ENCODE results near the gene RPS27L.
A peak's percentile ranks its signal among the peaks of the same experiment; 100 is the strongest.
"Not testable (repeated sequence)": the region's sequence is repeated elsewhere in the genome, so short reads cannot be mapped to it uniquely, and the experiment has no call there.

RPS27L gene

DNA sequence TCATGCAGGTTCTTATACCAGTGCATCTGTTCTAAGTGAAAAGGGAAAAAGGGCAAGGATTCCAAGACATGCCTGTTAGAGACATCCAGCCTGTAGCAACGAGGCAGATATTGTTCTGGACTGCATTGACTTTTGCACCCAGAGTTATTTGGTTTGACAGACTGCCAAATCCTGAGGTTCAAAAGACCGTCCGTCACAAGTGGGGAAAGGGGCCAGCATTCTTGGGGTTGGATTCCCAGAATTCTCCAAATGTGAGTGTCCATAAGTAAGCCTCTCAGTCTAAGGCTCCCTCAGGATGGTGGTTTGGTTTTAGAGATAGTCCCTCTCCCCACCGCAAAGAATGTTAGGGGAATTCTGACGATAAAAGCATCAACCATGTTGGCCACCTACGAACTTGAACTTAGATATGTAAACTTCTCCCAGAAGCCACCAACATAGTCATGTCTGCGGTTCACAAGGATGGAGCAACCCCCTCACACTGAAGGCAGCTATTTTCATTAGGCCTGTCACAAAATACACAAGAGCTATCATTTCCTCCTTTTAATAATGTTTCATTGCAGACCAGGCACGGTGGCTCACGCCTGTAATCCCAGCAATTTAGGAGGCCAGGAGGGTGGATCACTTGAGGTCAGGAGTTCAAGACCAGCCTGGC, 49.3 kb downstream of the RPS27L start:
- DNase-seq (ENCODE audit: low read depth), result peak; percentile 100
- no peak overlapping the region for H3K4me3 ChIP-seq (ENCODE audit: control insufficient read depth, low read depth, low read length)

GRCh38 chr15:63105354-63105753, 51.9 kb downstream of the RPS27L start:
- not testable (repeated sequence) for DNase-seq (ENCODE audit: low read depth); H3K4me3 ChIP-seq (ENCODE audit: control insufficient read depth, low read depth, low read length)

More for the DNA sequence above, 49.3 kb downstream of the RPS27L start:
- TF ChIP-seq, protein P1, sequence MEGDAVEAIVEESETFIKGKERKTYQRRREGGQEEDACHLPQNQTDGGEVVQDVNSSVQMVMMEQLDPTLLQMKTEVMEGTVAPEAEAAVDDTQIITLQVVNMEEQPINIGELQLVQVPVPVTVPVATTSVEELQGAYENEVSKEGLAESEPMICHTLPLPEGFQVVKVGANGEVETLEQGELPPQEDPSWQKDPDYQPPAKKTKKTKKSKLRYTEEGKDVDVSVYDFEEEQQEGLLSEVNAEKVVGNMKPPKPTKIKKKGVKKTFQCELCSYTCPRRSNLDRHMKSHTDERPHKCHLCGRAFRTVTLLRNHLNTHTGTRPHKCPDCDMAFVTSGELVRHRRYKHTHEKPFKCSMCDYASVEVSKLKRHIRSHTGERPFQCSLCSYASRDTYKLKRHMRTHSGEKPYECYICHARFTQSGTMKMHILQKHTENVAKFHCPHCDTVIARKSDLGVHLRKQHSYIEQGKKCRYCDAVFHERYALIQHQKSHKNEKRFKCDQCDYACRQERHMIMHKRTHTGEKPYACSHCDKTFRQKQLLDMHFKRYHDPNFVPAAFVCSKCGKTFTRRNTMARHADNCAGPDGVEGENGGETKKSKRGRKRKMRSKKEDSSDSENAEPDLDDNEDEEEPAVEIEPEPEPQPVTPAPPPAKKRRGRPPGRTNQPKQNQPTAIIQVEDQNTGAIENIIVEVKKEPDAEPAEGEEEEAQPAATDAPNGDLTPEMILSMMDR (conservative IDR thresholded peaks at IDR 0.05; ENCODE audit: control insufficient read depth, insufficient read depth, low read depth, low read length), result no peak

DNA sequence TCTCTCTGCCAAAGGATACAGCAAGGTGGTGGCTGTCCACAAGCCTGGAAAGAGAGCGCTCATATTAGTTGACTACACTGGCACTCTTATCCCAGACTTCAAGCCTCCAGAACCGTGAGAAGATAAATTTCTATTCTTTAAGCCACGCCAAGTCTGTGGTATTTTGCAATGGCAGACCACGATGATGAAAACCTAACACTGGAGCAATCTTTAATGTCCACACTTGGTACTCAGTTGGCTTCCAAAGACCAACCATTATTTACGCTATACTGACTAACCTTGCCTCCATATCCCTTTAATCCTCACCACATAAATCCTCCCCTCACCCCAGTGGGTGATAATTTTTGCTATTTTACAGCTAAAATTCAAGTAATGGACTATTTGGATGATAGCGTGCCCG, 52.5 kb downstream of the RPS27L start:
- DNase-seq (ENCODE audit: low read depth), result peak; percentile 84

GRCh38 chr15:63103416-63103815, 53.9 kb downstream of the RPS27L start:
- DNase-seq (ENCODE audit: low read depth), result no peak

More for the DNA sequence above, 52.5 kb downstream of the RPS27L start:
- TF ChIP-seq, protein P1 (conservative IDR thresholded peaks at IDR 0.05; ENCODE audit: control insufficient read depth, insufficient read depth, low read depth, low read length), result no peak
- H3K4me3 ChIP-seq (ENCODE audit: control insufficient read depth, low read depth, low read length), result no peak overlapping the region

DNA sequence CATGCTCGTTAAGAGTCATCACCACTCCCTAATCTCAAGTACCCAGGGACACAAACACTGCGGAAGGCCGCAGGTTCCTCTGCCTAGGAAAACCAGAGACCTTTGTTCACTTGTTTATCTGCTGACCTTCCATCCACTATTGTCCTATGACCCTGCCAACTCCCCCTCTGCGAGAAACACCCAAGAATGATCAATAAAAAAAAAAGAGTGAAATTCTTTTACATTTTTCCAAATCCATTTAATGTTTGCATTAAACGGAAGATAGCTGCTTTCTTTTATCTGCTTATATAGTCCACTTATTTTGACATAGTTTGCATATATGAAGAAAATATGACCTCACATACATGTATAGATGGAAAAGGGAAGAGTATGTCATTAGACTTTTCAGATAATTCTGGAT, 57.7 kb downstream of the RPS27L start:
- not testable (repeated sequence) for DNase-seq (ENCODE audit: low read depth); H3K4me3 ChIP-seq (ENCODE audit: control insufficient read depth, low read depth, low read length)

More at GRCh38 chr15:63103416-63103815, 53.9 kb downstream of the RPS27L start:
- H3K4me3 ChIP-seq (ENCODE audit: control insufficient read depth, low read depth, low read length), result no peak overlapping the region
- TF ChIP-seq, protein P1 (conservative IDR thresholded peaks at IDR 0.05; ENCODE audit: control insufficient read depth, insufficient read depth, low read depth, low read length), result no peak

GRCh38 chr15:63098901-63099300, 58.4 kb downstream of the RPS27L start:
- not testable (repeated sequence) for DNase-seq (ENCODE audit: low read depth); H3K4me3 ChIP-seq (ENCODE audit: control insufficient read depth, low read depth, low read length)
